GM18861 (cell line): ENCODE results near the gene RUFY2.
"Not testable (repeated sequence)": the region's sequence is repeated elsewhere in the genome, so short reads cannot be mapped to it uniquely, and the experiment has no call there.

Experiments
- ATAC-seq: cut with Tn5 transposase; IDR thresholded peaks from one replicate; pipeline ENCODE4 v1.9.1; 2021; ENCODE audit not compliant: unreplicated experiment

Gene RUFY2, protein sequence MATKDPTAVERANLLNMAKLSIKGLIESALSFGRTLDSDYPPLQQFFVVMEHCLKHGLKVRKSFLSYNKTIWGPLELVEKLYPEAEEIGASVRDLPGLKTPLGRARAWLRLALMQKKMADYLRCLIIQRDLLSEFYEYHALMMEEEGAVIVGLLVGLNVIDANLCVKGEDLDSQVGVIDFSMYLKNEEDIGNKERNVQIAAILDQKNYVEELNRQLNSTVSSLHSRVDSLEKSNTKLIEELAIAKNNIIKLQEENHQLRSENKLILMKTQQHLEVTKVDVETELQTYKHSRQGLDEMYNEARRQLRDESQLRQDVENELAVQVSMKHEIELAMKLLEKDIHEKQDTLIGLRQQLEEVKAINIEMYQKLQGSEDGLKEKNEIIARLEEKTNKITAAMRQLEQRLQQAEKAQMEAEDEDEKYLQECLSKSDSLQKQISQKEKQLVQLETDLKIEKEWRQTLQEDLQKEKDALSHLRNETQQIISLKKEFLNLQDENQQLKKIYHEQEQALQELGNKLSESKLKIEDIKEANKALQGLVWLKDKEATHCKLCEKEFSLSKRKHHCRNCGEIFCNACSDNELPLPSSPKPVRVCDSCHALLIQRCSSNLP

DNA sequence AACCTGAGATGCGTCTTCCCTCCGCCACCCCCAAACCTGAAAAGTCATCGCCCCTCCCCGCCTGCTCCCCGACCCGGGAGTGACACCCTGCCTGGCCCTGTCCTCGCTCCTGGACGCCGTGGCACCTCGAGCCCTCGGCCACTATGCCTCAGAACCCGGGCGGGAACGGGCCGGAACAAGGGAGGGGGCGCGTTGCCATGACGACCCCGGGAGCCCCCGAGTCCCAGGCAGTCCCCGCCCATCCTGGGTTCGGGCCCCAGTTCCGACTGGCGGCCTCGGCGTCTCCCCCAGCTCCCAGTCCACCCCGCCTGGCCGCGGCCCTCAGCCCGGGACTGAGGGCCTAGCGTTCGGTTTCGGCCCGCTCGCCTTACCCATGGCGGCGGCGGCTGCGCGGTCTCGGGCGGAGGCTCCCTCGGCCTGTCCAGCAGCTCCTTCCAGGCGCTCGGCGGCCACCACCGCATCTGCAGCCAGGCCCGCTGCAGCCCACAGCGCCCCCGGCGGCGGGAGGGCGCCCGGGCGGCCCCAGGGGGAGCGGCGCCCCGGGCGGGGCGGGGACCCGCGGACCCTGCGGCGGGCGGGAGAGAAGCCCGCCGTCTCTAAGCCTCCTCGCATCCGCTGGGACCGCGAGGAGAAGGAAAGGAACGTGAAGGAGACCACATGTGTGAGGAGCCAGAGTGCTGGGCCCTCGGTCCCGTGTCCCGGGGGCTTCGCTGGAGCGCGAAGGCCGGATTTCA is at the start of gene RUFY2:
Gene RUFY2 (minus strand): TSS at position 463 of the 734 bp plus-strand sequence. CDS start 88 bp downstream, at position 375.
- peak; percentile 93 for ATAC-seq

- ATAC-seq = not testable (repeated sequence)
These were observed 42.6 kb upstream of the RUFY2 start for GRCh38 chr10:68449698-68450097.

GRCh38 chr10:68446179-68446578 is 39.1 kb upstream of the RUFY2 start:
- ATAC-seq = no peak

GRCh38 chr10:68442971-68443370 is 35.9 kb upstream of the RUFY2 start:
- no peak for ATAC-seq

DNA sequence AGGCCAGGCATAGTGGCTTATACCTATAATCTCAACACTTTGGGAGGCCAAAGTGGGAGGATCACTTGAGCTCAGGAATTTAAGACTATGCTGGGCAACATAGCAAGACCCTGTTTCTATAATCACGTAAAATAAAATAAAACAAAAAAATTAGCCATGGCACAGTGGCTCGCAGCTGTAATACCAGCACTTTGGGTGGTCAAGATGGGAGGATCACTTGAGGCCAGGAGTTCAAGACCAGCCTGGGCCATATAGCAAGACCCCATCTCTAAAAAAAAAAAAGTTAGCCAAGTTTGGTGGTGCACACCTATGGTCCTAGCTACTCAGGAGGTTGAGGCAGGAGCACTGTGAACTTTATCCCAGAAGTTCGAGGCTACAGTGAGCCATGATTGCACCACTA is 33.8 kb upstream of the RUFY2 start:
- ATAC-seq = no peak

DNA sequence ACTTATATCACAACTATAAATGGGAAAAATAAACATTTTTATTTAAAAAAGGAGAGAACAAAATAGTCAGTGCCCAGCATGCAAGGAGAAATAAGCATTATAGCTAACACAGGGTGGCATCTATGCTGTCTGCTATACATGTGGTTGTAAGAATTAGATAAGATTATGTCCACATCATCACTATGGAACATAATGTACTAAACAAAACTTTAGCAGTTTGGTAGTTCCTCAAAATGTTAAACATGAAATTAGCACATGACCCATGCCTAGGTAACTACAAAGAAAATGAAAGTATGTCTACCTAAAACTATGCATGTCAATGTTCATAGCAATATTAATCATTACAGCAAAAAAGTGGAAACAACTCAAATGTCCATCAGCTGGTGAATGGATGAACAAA is 28.7 kb upstream of the RUFY2 start:
- ATAC-seq = no peak

GRCh38 chr10:68434657-68435056 is 27.6 kb upstream of the RUFY2 start:
- no peak for ATAC-seq

DNA sequence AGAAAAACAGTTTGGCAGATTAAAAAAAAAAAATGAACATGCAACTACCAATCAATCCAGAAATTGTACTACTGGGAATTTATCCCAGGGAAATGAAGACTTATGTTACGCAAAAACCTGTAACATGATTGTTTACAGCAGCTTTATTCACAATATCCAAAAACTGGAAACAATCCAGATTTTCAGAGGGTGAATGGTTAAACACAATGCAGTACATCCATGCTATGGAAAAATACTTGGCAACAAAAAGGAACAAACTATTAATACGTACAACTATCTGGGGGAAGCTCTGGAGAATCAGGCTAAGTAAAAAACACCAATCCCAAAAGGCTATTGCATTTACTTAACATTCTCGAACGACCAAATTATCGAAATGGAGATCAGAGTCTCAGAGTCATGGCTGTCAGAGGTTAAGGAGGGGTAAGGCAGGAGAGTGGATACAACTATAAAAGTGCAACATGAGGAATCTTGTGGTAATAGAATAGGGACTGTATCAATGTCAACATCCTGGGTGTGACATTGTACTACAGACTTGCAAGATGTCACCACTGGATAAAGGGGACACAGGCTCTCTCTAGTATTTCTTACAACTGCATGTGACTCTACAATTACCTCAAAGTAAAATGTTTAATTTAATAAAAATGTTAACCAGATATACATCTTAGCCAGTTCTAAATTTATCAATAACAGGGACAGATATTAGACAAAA is 21.5 kb upstream of the RUFY2 start:
- no peak for ATAC-seq

DNA sequence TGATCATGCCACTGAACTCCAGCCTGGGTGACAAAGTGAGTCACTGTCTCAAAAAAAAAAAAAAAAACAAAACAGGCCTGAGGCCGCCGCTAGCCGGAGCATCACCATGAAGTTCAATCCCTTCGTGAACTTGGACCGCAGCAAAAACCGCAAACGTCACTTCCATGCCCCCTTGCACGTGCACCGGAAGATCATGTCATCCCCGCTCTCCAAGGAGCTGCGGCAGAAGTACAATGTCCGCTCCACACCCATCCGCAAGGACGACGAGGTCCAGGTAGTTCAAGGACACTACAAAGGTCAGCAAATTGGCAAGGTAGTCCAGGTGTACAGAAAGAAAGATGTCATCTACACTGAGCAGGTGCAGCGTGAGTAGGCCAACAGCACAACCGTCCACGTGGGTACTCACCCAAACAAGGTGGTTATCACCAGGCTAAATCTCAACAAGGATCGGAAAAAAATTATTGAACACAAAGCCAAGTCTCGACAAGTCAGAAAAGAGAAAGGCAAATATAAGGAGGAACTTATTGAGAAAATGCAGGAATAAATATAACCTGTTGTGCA is 17.5 kb upstream of the RUFY2 start:
- no peak for ATAC-seq

- ATAC-seq = no peak
These were observed 16.4 kb upstream of the RUFY2 start for GRCh38 chr10:68423522-68423921.

GRCh38 chr10:68419376-68419775 is 12.3 kb upstream of the RUFY2 start:
- ATAC-seq = no peak

- ATAC-seq = no peak
These were observed 1.9 kb upstream of the RUFY2 start for GRCh38 chr10:68408898-68409518.

GRCh38 chr10:68406111-68406814 is 814 bp downstream of the RUFY2 start:
- no peak for ATAC-seq

- ATAC-seq = no peak
These were observed 3.4 kb downstream of the RUFY2 start for GRCh38 chr10:68403701-68404100.

DNA sequence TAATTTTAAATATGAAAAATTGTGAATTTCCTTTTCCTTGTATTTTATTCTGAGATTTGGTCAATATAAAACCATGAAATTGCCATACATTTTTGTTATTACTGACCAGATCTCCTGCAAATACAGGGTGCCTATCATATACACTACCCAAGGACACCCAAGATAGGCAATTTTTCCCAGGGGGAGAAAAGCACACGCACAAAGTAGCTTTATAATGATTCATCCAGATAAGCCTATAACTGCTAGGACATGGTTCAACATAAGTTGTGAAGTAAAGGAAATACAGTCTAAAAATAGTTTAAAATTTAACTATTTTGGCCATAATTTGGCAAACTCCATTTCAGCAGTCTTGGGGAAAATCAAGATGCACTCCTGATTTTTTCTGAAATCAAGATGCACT is 4.8 kb downstream of the RUFY2 start:
- ATAC-seq = no peak

- ATAC-seq = no peak
These were observed 10.1 kb downstream of the RUFY2 start for GRCh38 chr10:68397005-68397404.

DNA sequence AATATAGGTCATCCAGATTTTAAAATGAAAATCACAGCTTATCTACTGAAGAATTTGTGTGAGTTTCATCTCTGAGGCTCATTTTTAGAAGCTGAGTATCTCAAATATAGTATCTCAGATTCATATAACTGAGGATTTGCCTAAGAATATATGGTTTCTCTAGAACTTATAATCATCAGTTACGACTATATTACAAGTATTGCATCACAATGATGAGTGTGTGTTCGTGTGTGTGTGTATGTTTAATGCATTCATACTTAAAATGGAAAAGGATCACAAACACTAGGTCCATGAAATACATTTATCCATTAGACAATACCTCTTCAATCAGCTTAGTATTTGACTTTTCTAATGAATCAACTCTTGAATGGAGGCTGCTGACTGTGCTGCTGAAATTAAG is 21.3 kb downstream of the RUFY2 start:
- ATAC-seq = no peak

DNA sequence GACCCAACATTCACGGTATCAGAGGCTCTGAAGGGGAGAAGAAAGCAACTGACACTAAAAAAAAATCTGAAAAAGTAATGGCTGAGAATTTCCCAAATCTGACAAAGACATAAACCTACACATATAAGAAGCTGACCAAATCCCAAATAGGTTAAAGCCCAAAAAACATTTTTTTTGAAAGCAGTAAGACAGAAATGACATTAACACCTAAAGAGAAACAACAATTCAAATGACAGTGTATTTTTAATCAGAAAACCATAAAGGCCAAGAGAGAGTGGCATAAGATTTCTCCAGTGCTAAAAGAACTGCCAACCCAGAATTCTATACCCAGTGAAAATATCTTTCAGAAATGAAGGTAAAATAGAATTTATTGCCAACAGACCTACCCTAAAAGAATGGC is 35.5 kb downstream of the RUFY2 start:
- no peak for ATAC-seq

GRCh38 chr10:68367121-68367520 is 40.0 kb downstream of the RUFY2 start:
- no peak for ATAC-seq

DNA sequence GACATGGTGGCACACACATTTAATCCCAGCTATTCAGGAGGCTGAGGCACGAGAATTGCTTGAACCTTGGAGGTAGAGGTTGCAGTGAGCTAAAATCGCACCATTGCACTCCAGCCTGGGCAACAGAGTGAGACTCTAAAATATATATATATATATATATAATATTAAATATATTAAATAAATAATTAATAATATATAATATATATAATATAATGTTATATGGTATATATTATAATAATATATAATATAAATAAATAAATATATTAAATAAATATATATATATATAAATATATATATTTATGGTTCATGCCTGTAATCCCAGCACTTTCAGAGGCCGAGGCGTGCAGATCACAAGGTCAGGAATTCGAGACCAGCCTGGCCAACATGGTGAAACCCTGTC is 40.5 kb downstream of the RUFY2 start:
- no peak for ATAC-seq
